Measurements from ENCODE around the gene OR2A7. TPM values are rescaled to one million over a fixed set of nuclear protein-coding genes. Genes with fewer than 3 reads are reported as not detected.
"Not testable (repeated sequence)": the region's sequence is repeated elsewhere in the genome, so short reads cannot be mapped to it uniquely, and the experiment has no call there.

OR2A7 gene
- not detected for polyA plus RNA-seq (2012; ENCODE audit: missing spikeins)

DNA sequence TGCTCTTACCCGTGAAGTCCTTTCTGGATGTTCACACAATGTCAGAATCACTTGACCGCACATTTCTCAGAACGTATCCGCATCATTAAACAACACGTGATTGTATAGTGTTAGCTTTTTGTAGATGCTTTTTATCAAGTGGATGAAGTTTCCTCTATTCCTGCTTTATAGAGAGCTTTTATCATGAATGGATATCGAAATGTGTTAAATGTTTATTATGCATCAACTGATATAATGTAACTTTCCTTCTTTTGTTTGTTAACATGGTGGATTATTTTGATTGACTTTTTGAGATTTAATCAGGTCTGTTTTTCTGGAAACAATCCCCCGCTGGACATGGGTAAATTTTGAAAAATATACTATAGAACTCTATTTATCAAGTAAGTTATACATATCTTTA lies at the start of gene OR2A7:
Gene OR2A7 (minus strand): TSS at position 101 of the 400 bp plus-strand sequence. CDS start 5,164 bp downstream, outside the sequence.
- DNase-seq (ENCODE audit: insufficient read length); FAIRE-seq: not testable (repeated sequence)

GRCh38 chr7:144311872-144312469 lies 47.4 kb upstream of the OR2A7 start, which contains the start of gene OR2A1:
OR2A1 (plus strand) TSS chr7:144312419; CDS start chr7:144318125, 5,706 bp downstream.
- not testable (repeated sequence) for FAIRE-seq; DNase-seq (ENCODE audit: insufficient read length)

DNA sequence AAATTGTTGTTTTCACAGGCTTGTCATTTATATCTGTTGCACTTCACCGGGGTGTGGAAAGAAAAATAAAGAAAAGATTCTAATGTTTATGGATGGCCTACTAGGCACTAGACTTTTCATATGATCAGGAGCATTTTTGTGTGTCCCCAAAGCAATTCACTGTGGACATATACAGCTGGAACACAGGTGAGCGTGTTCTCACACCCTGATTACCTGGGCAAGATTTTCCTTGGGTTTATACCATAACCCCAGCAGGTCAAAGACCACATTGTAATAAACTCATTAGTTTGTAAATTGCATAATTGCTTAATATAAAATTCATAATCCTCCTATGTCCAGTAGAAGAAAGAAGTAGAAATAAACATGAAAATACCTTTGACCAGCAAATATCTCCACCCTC lies 46.6 kb upstream of the OR2A7 start:
- DNase-seq (ENCODE audit: insufficient read length); FAIRE-seq: not testable (repeated sequence)

- DNase-seq (ENCODE audit: insufficient read length) = not testable (repeated sequence)
- peak; percentile 9 for FAIRE-seq
Measured at GRCh38 chr7:144309702-144310101, 45.1 kb upstream of the OR2A7 start.

DNA sequence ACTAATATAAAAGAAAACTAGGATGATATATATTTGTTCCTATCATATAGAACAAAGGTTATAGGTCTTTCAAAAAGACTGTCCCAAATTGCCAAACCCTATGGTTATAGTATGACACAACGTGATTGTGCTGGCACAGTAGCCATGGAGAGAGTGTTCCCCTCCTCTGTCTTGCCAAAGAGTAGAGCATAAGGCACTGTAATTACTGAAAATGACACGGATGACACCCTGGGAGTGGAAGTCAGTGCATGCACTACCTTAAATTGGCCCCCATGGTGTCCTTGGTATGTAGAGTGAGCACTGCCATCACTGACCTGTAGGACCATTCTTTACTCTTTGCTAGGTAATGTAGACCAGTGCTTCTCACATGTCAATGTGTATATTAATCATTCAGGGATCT lies 40.6 kb upstream of the OR2A7 start:
- FAIRE-seq = not testable (repeated sequence)

GRCh38 chr7:144303607-144304006 lies 39.0 kb upstream of the OR2A7 start:
- not testable (repeated sequence) for DNase-seq (ENCODE audit: insufficient read length); FAIRE-seq

More for the DNA sequence above, 40.6 kb upstream of the OR2A7 start:
- not testable (repeated sequence) for DNase-seq (ENCODE audit: insufficient read length)

DNA sequence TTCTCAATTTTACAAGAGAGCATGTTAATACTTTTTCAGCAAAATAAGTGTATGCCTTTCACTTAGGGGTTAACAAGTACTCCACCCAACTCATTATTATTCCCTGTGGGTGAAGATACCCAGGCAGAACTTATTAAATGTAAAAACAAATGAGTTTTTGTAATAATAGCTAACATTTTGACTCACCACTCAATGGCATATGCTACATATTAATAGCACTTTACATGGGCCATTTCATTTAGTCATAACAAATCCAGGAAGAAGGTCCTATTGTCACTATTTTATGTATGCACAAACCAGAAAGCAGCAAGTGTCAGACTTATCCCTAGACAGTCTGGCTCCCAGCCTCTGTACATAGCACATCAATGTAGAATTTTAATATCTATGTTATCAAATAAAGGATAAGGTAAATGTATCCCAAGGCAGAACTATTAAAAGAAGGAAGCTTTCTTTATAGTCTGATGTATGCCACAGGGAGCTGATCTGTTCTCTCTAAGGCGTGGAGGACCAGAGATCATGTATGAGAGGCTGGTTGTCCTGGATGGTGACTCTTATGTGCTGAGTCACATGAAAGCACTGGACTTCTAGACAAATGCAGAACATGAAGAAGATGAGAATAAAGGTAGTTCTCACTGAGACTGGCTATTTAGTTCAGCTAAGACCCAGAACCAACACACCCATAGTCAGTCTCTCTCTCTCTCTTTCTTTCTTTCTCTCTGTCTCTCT lies 38.1 kb upstream of the OR2A7 start:
- DNase-seq (ENCODE audit: insufficient read length); FAIRE-seq: not testable (repeated sequence)

DNA sequence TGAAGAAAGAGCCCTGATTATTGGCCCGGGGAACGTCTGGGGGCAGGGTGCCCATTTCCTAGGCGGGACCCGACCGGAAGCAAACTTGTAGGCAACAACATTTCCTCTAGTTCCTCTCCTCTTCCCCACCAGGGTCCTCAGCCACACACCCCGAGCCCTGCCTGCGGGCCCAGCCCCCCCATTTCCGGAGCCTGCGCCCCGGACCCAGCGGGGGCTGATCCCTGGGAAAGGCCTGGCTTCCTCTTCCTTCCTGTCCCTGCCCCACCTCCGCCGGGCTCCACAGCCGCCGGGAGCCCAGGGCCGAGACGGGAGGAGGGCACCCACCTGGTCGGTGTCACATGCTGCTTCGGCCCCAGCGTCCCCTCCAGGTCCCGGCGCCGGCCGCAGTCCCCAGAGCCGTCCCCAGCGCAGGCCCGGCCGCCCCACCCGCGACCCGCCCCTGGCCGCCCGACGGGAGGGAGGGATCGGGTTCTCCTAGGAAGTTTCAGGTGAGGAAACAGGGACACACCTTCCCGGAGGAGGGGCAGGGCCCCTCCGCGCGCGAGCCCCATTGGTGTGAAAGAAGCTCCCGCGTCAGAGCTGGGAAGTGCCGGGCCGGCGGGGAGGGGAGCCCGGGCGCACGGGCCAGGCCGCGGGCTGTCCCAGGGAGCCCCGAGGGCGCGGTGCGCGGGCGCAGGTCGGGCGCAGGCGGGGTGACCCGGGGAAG lies 29.4 kb upstream of the OR2A7 start:
- not testable (repeated sequence) for FAIRE-seq; DNase-seq (ENCODE audit: insufficient read length)

DNA sequence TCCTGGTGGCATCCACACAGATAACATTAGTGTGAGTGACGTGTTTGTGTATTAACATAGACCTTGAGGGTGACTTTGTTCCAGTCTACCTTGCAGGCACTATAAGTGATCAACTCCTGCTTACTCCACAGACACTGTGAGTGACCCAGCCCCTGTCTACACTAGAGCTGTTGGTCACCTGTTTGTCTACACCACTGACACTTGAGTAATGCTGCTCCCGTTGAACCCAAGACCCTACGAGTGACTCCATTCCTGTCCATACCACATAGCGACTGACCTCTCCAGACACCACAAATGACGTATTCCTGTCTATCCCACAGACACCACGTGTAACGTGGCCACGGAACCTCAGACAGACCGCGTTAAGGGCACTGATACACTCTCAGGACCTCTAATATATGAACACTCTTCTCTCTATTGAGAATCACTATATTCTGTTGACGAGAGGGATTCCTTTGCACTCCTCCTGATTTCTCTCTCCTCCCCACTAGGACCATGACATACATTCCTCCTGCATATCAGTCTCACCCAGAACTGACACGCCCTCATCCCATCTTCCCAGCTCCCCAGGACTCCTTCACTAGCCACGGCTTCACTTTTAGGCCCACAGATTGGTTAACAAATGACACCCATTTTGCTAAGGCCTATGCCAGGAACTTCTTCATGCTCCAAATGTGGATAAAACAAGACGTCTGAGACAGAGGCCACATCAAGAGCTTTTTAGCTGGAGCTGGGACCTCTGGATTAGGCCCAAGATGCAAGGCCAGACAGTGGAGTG lies 28.0 kb upstream of the OR2A7 start:
- DNase-seq (ENCODE audit: insufficient read length); FAIRE-seq: not testable (repeated sequence)

DNA sequence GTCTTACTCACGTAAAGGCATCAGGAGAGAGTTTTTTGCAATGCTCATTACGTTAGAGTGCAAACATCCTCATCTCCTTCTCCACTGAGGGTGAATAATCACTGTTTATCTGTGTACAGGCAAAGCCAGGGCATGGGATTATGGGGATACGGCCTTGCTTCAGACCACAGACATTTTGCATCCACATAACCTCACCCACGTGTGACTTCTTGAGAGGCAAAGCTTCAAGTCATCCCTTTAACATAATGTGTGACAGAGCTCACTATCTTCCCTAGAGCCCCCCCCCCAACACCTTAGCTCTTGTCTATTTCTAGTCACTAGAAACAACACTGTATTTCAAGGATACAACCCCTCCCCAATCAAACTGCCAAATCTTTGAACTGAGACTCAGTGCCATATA lies 27.0 kb upstream of the OR2A7 start:
- not testable (repeated sequence) for FAIRE-seq; DNase-seq (ENCODE audit: insufficient read length)

GRCh38 chr7:144287171-144287784 lies 22.7 kb upstream of the OR2A7 start:
- not testable (repeated sequence) for DNase-seq (ENCODE audit: insufficient read length); FAIRE-seq

- FAIRE-seq; DNase-seq (ENCODE audit: insufficient read length): not testable (repeated sequence)
Measured at GRCh38 chr7:144283716-144284115, 19.1 kb upstream of the OR2A7 start.

- FAIRE-seq; DNase-seq (ENCODE audit: insufficient read length): not testable (repeated sequence)
Measured at GRCh38 chr7:144282490-144282889, 17.9 kb upstream of the OR2A7 start.

DNA sequence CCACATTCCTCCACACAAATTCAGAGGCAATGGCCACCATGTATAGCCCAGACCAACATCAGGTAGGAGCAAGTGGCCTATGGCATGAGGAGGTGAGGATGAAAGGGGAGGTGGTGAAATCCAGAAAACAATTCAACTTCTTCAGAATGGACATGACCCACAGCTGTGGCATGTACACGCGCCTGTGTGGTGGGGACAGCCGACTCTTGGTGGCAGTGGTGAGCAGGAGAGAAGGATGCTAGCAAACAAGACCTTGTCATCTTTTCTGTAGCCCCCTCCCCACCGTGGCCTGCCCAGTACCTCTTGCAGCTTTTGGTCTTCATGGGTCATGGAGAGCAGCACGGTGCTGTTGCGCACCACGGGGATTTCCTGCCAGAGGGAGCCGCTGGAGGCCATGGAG lies 17.4 kb upstream of the OR2A7 start:
- not testable (repeated sequence) for FAIRE-seq; DNase-seq (ENCODE audit: insufficient read length)

GRCh38 chr7:144280010-144280409 lies 15.4 kb upstream of the OR2A7 start:
- FAIRE-seq; DNase-seq (ENCODE audit: insufficient read length): not testable (repeated sequence)

- FAIRE-seq; DNase-seq (ENCODE audit: insufficient read length): not testable (repeated sequence)
Measured at GRCh38 chr7:144275281-144275680, 10.7 kb upstream of the OR2A7 start.

- DNase-seq (ENCODE audit: insufficient read length) = not testable (repeated sequence)
Measured at GRCh38 chr7:144269188-144269587, 4.6 kb upstream of the OR2A7 start, which contains the start of gene CTAGE8. CTAGE8 (minus strand) TSS chr7:144269288; CDS start chr7:144269250, 38 bp downstream.

GRCh38 chr7:144262128-144262527 lies 2.5 kb downstream of the OR2A7 start:
- DNase-seq (ENCODE audit: insufficient read length); FAIRE-seq: not testable (repeated sequence)

More at GRCh38 chr7:144269188-144269587, 4.6 kb upstream of the OR2A7 start, which contains the start of gene CTAGE8:
- not testable (repeated sequence) for FAIRE-seq

- not testable (repeated sequence) for DNase-seq (ENCODE audit: insufficient read length); FAIRE-seq
Measured at GRCh38 chr7:144259067-144259466, 5.5 kb downstream of the OR2A7 start.

Data from GM12892 (cell line).